SU-DHL-6 (cell line): ENCODE results near the gene SERPINI1.

Experiments
- H2AFZ ChIP-seq: fragments of 200-600 bp; sonication (generic); 2 replicates; pipeline ENCODE4 v1.6.1; 2014; ENCODE audit warnings: low read depth, mild to moderate bottlenecking, moderate library complexity, mixed read lengths, antibody characterized with exemption, low read length; ENCODE audit not compliant: severe bottlenecking
- H3F3A ChIP-seq: fragments of 200-600 bp; shearing (Covaris generic); 2 replicates; pipeline ENCODE4 v1.6.0; 2016; ENCODE audit warnings: antibody characterized with exemption, mild to moderate bottlenecking; ENCODE audit not compliant: insufficient read depth
- H3K27ac ChIP-seq: fragments of 200-600 bp; sonication (generic); 2 replicates; pipeline ENCODE4 v1.5.1; 2016; ENCODE audit warnings: low read depth, mild to moderate bottlenecking, low read length, moderate library complexity, mixed read lengths
- H3K27me3 ChIP-seq: fragments of 200-600 bp; sonication (generic), shearing (Covaris generic); 2 replicates; pipeline ENCODE4 v1.6.0; 2014; ENCODE audit warnings: mild to moderate bottlenecking, low read length
- H3K36me3 ChIP-seq: fragments of 200-600 bp; sonication (generic); 2 replicates; pipeline ENCODE4 v1.6.1; 2014; ENCODE audit warnings: mild to moderate bottlenecking, low read length, mixed read lengths
- H3K4me2 ChIP-seq: fragments of 300-600, 200-600 bp; shearing (Covaris generic), sonication (generic); 2 replicates; pipeline ENCODE4 v1.6.0; 2014; ENCODE audit warnings: low read length, low read depth, mild to moderate bottlenecking; ENCODE audit not compliant: poor library complexity, severe bottlenecking
- H3K4me3 ChIP-seq: fragments of 200-600 bp; sonication (generic); 2 replicates; pipeline ENCODE4 v1.5.1; 2014; ENCODE audit warnings: antibody characterized with exemption, low read length, mild to moderate bottlenecking, mixed read lengths; ENCODE audit not compliant: insufficient read depth, poor library complexity, severe bottlenecking
- H3K79me2 ChIP-seq: fragments of 200-600 bp; sonication (generic); 2 replicates; pipeline ENCODE4 v1.6.1; 2014; ENCODE audit warnings: mild to moderate bottlenecking, low read length, moderate library complexity; ENCODE audit not compliant: insufficient read depth
- H3K9ac ChIP-seq: fragments of 200-600 bp; sonication (generic); 2 replicates; pipeline ENCODE4 v1.7.0; 2014; ENCODE audit warnings: mild to moderate bottlenecking, low read length
- H3K9me2 ChIP-seq: fragments of 200-600 bp; sonication (generic); replicated peaks from 2 replicates; pipeline ENCODE4 v1.6.1; 2014; ENCODE audit warnings: low read length; ENCODE audit not compliant: insufficient read depth
- H3K9me3 ChIP-seq: fragments of 200-600 bp; sonication (generic); 2 replicates; pipeline ENCODE4 v1.6.1; 2014; ENCODE audit warnings: low read length, mixed read lengths; ENCODE audit not compliant: insufficient read depth
- H4K20me1 ChIP-seq: fragments of 200-600 bp; sonication (generic); 2 replicates; pipeline ENCODE4 v1.6.1; 2014; ENCODE audit warnings: low read depth, mild to moderate bottlenecking, antibody characterized with exemption, low read length, moderate library complexity, mixed read lengths
- CTCF ChIP-seq: fragments of 200-600 bp; sonication (generic); IDR thresholded peaks from one replicate; pipeline ENCODE4 v1.5.1; 2017; ENCODE audit warnings: antibody characterized with exemption, mild to moderate bottlenecking, low read length, moderate library complexity; ENCODE audit not compliant: insufficient read depth, poor library complexity, severe bottlenecking
- EZH2phosphoT487 ChIP-seq: fragments of 200-600 bp; sonication (generic), shearing (Covaris generic); conservative IDR thresholded peaks from 2 replicates; pipeline ENCODE4 v1.6.1; 2018; ENCODE audit warnings: mild to moderate bottlenecking, antibody characterized with exemption, low read length, moderate library complexity, mixed read lengths

The SERPINI1 gene

GRCh38 chr3:167813169-167814123 lies 77.9 kb downstream of the SERPINI1 start:
- H3K79me2 ChIP-seq: no peaks in the 10 kb centered on the region
- no peak overlapping the region for H3K4me2 ChIP-seq
- no peaks in the 10 kb centered on the region for H3F3A ChIP-seq
- no peaks in the 10 kb centered on the region for H3K9me2 ChIP-seq
- no peak overlapping the region for H3K27ac ChIP-seq
- no peak overlapping the region for H2AFZ ChIP-seq
- H3K9ac ChIP-seq: no peak overlapping the region
- H3K4me3 ChIP-seq: no peak overlapping the region
- no peak for TF ChIP-seq EZH2phosphoT487
- no peak for TF ChIP-seq CTCF
- no peaks in the 10 kb centered on the region for H3K9me3 ChIP-seq
- no peaks in the 10 kb centered on the region for H4K20me1 ChIP-seq
- H3K36me3 ChIP-seq: no peaks in the 10 kb centered on the region
- H3K27me3 ChIP-seq: no peaks in the 10 kb centered on the region

- Histone ChIP-seq H3K36me3 (no peaks in the 10 kb centered on the region), H3K4me2 (no peak overlapping the region), H3K9me2 (no peaks in the 10 kb centered on the region), H3K9me3 (no peaks in the 10 kb centered on the region), H3F3A (no peaks in the 10 kb centered on the region), H3K4me3 (no peak overlapping the region), H3K9ac (no peak overlapping the region), H4K20me1 (no peaks in the 10 kb centered on the region), H3K27me3 (no peaks in the 10 kb centered on the region), H3K79me2 (no peaks in the 10 kb centered on the region), H2AFZ (no peak overlapping the region), H3K27ac (no peak overlapping the region)
- TF ChIP-seq EZH2phosphoT487 (no peak), CTCF (no peak)
Observed at GRCh38 chr3:167814441-167814951, 79.0 kb downstream of the SERPINI1 start.

- Histone ChIP-seq H4K20me1 (no peaks in the 10 kb centered on the region), H3K27ac (no peak overlapping the region), H3K79me2 (no peaks in the 10 kb centered on the region), H3K4me2 (no peak overlapping the region), H3K9me3 (peaks cover 6% of the 10 kb centered on the region; the same call in 1 of the 2 replicates), H3K4me3 (no peak overlapping the region), H3F3A (no peaks in the 10 kb centered on the region), H3K9ac (no peak overlapping the region), H2AFZ (no peak overlapping the region), H3K9me2 (no peaks in the 10 kb centered on the region), H3K27me3 (no peaks in the 10 kb centered on the region), H3K36me3 (no peaks in the 10 kb centered on the region)
- TF ChIP-seq EZH2phosphoT487: no peak
- TF ChIP-seq CTCF: no peak
Observed at GRCh38 chr3:167816953-167817352, 81.4 kb downstream of the SERPINI1 start.
